ENCODE measurements around the gene CNOT1. TPM values are rescaled to one million over a fixed set of nuclear protein-coding genes. Genes with fewer than 3 reads are reported as not detected.

CNOT1 gene
- total and polyA plus RNA-seq, 2 experiments from 2014 or later: 50.8 to 113 TPM

DNA sequence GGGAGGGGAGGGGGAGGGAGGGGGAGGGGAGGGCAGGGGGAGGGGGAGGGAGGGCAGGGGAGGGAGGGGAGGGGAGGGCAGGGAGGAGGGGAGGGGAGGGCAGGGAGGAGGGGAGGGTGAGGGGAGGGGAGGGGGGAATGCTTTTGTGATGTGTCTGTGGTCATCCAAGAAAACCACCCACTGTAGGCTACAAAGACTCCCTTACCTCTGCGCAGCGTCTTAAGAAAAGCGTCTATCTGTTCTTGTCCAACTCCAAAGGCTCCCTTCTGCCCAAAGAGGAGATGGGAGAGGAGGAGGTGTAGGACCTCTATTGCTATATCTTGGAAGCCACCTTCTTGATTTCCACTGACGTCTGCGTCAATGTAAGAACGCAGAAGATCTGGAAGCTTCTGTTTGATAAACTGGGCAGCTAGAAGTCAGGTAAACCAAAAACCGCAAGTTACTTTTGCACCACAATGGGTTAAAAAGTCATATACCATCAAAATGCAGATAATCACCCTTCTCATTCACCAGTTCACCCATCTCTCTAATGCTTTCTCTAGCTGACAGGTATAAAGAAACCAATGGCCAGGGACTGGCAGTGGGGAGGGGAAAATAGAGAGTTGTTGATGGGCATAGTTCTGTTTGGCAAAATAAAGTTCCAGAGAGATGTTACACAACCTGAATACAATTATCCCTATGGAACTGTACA is 43.1 kb downstream of the CNOT1 start:
- Histone ChIP-seq H3K36me3 (replicated peaks; ENCODE audit: insufficient read depth, low read depth) (peaks cover 5% of the 10 kb centered on the region), H3K79me2 (peaks cover 42% of the 10 kb centered on the region), H3K4me1 (ENCODE audit: insufficient read depth) (no peaks in the 10 kb centered on the region), H3K27ac (no peak overlapping the region), H3K4me3 (no peak overlapping the region), H3K9me3 (ENCODE audit: low read depth) (no peaks in the 10 kb centered on the region), H3K27me3 (no peaks in the 10 kb centered on the region), H2AFZ (no peak overlapping the region), H3K9me2 (replicated peaks; ENCODE audit: insufficient read depth) (no peaks in the 10 kb centered on the region), H3K4me2 (no peak overlapping the region), H4K20me1 (ENCODE audit: insufficient read depth, poor library complexity, severe bottlenecking) (no peaks in the 10 kb centered on the region)
- WGBS (ENCODE audit: low lambda C conversion rate, missing lambda C conversion rate): 98% methylated on average over 7 of the region's 7 CpGs
- DNase-seq (ENCODE audit: low spot score): no peak
- TF ChIP-seq EZH2 (IDR thresholded peaks at IDR 0.05; ENCODE audit: borderline replicate concordance): no peak
- no peak for TF ChIP-seq EZH2phosphoT487 (IDR thresholded peaks at IDR 0.05; ENCODE audit: low read depth, severe bottlenecking, unreplicated experiment)
- TF ChIP-seq, protein P1, sequence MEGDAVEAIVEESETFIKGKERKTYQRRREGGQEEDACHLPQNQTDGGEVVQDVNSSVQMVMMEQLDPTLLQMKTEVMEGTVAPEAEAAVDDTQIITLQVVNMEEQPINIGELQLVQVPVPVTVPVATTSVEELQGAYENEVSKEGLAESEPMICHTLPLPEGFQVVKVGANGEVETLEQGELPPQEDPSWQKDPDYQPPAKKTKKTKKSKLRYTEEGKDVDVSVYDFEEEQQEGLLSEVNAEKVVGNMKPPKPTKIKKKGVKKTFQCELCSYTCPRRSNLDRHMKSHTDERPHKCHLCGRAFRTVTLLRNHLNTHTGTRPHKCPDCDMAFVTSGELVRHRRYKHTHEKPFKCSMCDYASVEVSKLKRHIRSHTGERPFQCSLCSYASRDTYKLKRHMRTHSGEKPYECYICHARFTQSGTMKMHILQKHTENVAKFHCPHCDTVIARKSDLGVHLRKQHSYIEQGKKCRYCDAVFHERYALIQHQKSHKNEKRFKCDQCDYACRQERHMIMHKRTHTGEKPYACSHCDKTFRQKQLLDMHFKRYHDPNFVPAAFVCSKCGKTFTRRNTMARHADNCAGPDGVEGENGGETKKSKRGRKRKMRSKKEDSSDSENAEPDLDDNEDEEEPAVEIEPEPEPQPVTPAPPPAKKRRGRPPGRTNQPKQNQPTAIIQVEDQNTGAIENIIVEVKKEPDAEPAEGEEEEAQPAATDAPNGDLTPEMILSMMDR (IDR thresholded peaks at IDR 0.05; ENCODE audit: poor library complexity): no peak

DNA sequence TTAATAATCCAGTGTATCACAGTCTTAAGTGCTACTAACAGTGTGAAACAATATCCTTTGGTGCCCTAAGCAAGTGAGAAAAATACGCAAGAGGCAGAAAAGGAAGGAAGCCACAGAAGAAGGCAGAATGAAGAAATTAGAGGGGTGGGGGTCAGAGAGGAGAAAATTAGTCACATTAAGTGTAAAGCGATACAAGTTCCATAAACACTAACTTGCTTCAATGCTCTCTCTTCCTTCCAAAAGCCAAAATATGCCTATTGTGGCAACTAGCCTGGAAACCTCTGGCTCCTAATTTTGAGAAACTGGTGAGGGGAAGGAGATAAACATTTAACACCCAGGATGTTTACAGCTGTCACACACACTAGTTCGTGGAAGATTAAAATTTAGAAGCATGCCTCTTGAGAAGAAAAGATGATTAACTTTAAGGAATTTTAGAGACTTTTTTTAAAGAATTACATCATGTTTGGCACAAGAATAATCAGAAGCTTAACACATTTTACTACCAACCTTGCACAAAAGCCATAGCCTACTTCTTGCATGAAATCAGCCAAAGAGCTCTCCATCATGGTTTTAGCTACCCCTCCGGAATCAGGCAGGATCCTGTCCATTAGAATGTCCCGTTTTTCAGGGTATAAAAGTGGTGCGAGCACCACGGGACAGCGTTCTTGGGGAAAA is 44.7 kb downstream of the CNOT1 start:
- Histone ChIP-seq H3K4me3 (no peak overlapping the region), H3K79me2 (peaks cover 31% of the 10 kb centered on the region), H2AFZ (no peak overlapping the region), H3K4me1 (ENCODE audit: insufficient read depth) (no peaks in the 10 kb centered on the region), H3K9me3 (ENCODE audit: low read depth) (no peaks in the 10 kb centered on the region), H3K9me2 (replicated peaks; ENCODE audit: insufficient read depth) (no peaks in the 10 kb centered on the region), H4K20me1 (ENCODE audit: insufficient read depth, poor library complexity, severe bottlenecking) (no peaks in the 10 kb centered on the region), H3K36me3 (replicated peaks; ENCODE audit: insufficient read depth, low read depth) (peaks cover 5% of the 10 kb centered on the region), H3K4me2 (no peak overlapping the region), H3K27me3 (no peaks in the 10 kb centered on the region), H3K27ac (no peak overlapping the region)
- TF ChIP-seq, protein P1 (IDR thresholded peaks at IDR 0.05; ENCODE audit: poor library complexity): no peak
- TF ChIP-seq EZH2phosphoT487 (IDR thresholded peaks at IDR 0.05; ENCODE audit: low read depth, severe bottlenecking, unreplicated experiment): no peak
- TF ChIP-seq EZH2 (IDR thresholded peaks at IDR 0.05; ENCODE audit: borderline replicate concordance): no peak
- DNase-seq (ENCODE audit: low spot score): no peak
- 95% methylated on average over 8 of the region's 8 CpGs for WGBS (ENCODE audit: low lambda C conversion rate, missing lambda C conversion rate)

DNA sequence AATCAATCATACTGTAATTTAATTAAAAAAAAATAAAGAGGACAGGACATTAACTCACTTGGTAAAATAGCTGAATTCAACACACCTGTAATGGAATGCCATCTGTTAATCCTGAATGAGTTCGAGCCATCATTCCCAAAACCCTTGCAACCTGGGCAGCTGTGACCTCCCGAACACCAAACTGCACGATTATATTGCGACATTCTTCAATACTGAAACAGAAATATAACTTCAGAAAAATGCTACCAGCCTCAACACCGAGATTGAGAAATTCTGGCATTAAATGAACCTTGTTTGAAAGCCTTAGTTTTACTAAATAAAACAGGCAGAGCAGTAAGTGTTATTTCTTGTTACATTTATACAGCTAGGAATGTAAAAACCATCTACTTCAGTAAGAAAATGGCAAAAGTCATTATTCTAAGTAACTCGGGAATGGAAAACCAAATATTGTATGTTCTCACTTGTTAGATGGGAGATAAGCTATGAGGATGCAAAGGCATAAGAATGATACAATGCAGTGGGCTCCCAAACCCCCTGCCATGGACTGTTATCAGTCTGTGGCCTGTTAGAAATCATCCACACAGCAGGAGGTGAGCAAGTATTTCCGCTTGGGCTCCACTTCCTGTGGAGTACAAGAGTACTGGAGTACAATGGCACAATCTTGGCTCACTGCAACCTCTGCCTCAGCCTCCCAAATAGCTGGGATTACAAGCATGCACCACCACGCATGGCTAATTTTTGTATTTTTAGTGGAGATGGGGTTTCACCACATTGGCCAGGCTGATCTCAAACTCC is 46.5 kb downstream of the CNOT1 start:
- 92% methylated on average over 8 of the region's 8 CpGs for WGBS (ENCODE audit: low lambda C conversion rate, missing lambda C conversion rate)
- Histone ChIP-seq H4K20me1 (ENCODE audit: insufficient read depth, poor library complexity, severe bottlenecking) (no peaks in the 10 kb centered on the region), H3K4me1 (ENCODE audit: insufficient read depth) (no peaks in the 10 kb centered on the region), H3K36me3 (replicated peaks; ENCODE audit: insufficient read depth, low read depth) (peaks cover 5% of the 10 kb centered on the region), H3K79me2 (peaks cover 17% of the 10 kb centered on the region), H3K4me3 (no peak overlapping the region), H3K27ac (no peak overlapping the region), H3K27me3 (no peaks in the 10 kb centered on the region), H2AFZ (no peak overlapping the region), H3K9me2 (replicated peaks; ENCODE audit: insufficient read depth) (no peaks in the 10 kb centered on the region), H3K9me3 (ENCODE audit: low read depth) (no peaks in the 10 kb centered on the region), H3K4me2 (no peak overlapping the region)
- no peak for DNase-seq (ENCODE audit: low spot score)
- no peak for TF ChIP-seq EZH2phosphoT487 (IDR thresholded peaks at IDR 0.05; ENCODE audit: low read depth, severe bottlenecking, unreplicated experiment)
- TF ChIP-seq EZH2 (IDR thresholded peaks at IDR 0.05; ENCODE audit: borderline replicate concordance): no peak
- TF ChIP-seq, protein P1 (IDR thresholded peaks at IDR 0.05; ENCODE audit: poor library complexity): no peak

Measured in hepatocyte (in vitro differentiated cells).